Activated naive CD4-positive, alpha-beta T cell treated with anti-CD3 and anti-CD28 coated beads, Interleukin-2, amount 50 U/mL, for 24 hours (primary cell): ENCODE results near the gene SCN3A.

ENCODE experiments used
- H3K27ac Mint-ChIP-seq: one replicate; pipeline ENCODE4 v1.8.0; 2021; ENCODE audit warnings: mild to moderate bottlenecking, mixed read lengths
- H3K27me3 Mint-ChIP-seq: one replicate; pipeline ENCODE4 v1.8.0; 2021; ENCODE audit warnings: mixed read lengths
- H3K36me3 Mint-ChIP-seq: one replicate; pipeline ENCODE4 v1.8.0; 2021; ENCODE audit warnings: mixed read lengths
- H3K4me1 Mint-ChIP-seq: one replicate; pipeline ENCODE4 v1.8.0; 2021; ENCODE audit warnings: mixed read lengths
- H3K4me3 Mint-ChIP-seq: one replicate; pipeline ENCODE4 v1.8.0; 2021; ENCODE audit warnings: mild to moderate bottlenecking, mixed read lengths
- H3K9me3 Mint-ChIP-seq: one replicate; pipeline ENCODE4 v1.8.0; 2021; ENCODE audit warnings: mixed read lengths

Gene SCN3A

GRCh38 chr2:165203689-165204559 lies at the start of gene SCN3A:
Gene SCN3A (minus strand): TSS chr2:165204050. CDS start chr2:165176394, 27,656 bp downstream.
- Mint-ChIP-seq H3K36me3 (no peaks in the 10 kb centered on the region), H3K27me3 (peaks cover 7% of the 10 kb centered on the region), H3K4me1 (peaks cover 3% of the 10 kb centered on the region), H3K27ac (no peak within 1 kb of the TSS), H3K4me3 (no peak within 1 kb of the TSS), H3K9me3 (no peaks in the 10 kb centered on the region)

- Mint-ChIP-seq H3K27me3 (peaks cover 3% of the 10 kb centered on the region), H3K27ac (no peak overlapping the region), H3K9me3 (no peaks in the 10 kb centered on the region), H3K4me3 (no peak overlapping the region), H3K36me3 (no peaks in the 10 kb centered on the region), H3K4me1 (no peaks in the 10 kb centered on the region)
Measured at GRCh38 chr2:165253178-165253577, 49.3 kb upstream of the SCN3A start.

GRCh38 chr2:165251366-165251765 lies 47.5 kb upstream of the SCN3A start:
- Mint-ChIP-seq H3K27me3 (peaks cover 1% of the 10 kb centered on the region), H3K27ac (no peak overlapping the region)

GRCh38 chr2:165248238-165248637 lies 44.4 kb upstream of the SCN3A start:
- Mint-ChIP-seq H3K9me3 (no peaks in the 10 kb centered on the region), H3K4me3 (no peak overlapping the region), H3K4me1 (no peaks in the 10 kb centered on the region), H3K27me3 (peaks cover 1% of the 10 kb centered on the region), H3K36me3 (no peaks in the 10 kb centered on the region), H3K27ac (no peak overlapping the region)

More at GRCh38 chr2:165251366-165251765, 47.5 kb upstream of the SCN3A start:
- H3K9me3 Mint-ChIP-seq, result no peaks in the 10 kb centered on the region
- no peaks in the 10 kb centered on the region for H3K36me3 Mint-ChIP-seq
- no peaks in the 10 kb centered on the region for H3K4me1 Mint-ChIP-seq
- no peak overlapping the region for H3K4me3 Mint-ChIP-seq

- Mint-ChIP-seq H3K36me3 (no peaks in the 10 kb centered on the region), H3K27me3 (no peaks in the 10 kb centered on the region), H3K9me3 (no peaks in the 10 kb centered on the region), H3K4me3 (no peak overlapping the region), H3K4me1 (no peaks in the 10 kb centered on the region), H3K27ac (no peak overlapping the region)
Measured at GRCh38 chr2:165245081-165245793, 41.4 kb upstream of the SCN3A start.

GRCh38 chr2:165240916-165241315 lies 37.1 kb upstream of the SCN3A start:
- H3K4me1 Mint-ChIP-seq, result no peaks in the 10 kb centered on the region
- no peak overlapping the region for H3K27ac Mint-ChIP-seq
- no peak overlapping the region for H3K4me3 Mint-ChIP-seq
- H3K36me3 Mint-ChIP-seq, result no peaks in the 10 kb centered on the region
- H3K9me3 Mint-ChIP-seq, result peaks cover 7% of the 10 kb centered on the region
- H3K27me3 Mint-ChIP-seq, result peaks cover under 1% of the 10 kb centered on the region

DNA sequence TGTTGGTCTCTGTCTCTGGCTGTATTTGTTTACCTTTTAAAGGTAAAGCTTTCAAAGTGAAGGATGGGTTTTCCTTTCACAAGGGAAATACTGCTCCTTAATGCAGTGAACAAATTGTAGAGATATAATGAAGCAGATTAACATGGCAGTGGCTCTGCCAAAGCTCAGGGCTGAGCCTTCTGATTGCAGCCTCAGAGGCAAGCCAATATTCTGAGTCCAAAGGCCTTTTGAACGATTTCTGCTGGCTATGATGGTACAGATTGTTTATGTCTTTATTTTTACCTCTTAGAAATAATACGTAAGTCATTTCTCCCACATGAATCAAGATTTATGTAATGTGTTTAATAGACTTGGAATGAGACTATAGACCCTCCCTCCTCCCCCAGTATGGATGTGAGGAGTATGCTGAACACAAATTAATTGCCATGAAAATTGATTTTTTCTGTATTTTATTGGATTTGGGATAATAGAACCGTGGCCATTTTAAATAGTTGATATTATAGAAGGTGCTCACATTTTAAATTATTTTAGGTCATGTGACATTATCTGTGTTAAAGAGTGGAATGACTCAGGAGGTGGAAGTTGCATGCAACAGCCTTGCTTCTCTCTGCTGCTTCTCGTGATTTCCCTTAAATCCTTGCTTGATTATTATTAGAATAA lies 36.1 kb upstream of the SCN3A start:
- H3K4me1 Mint-ChIP-seq, result no peaks in the 10 kb centered on the region
- no peak overlapping the region for H3K27ac Mint-ChIP-seq
- H3K27me3 Mint-ChIP-seq, result peaks cover 1% of the 10 kb centered on the region
- H3K36me3 Mint-ChIP-seq, result no peaks in the 10 kb centered on the region
- no peak overlapping the region for H3K4me3 Mint-ChIP-seq
- peaks cover 7% of the 10 kb centered on the region for H3K9me3 Mint-ChIP-seq

- Mint-ChIP-seq H3K27ac (no peak within 1 kb of the TSS), H3K27me3 (peaks cover 1% of the 10 kb centered on the region), H3K36me3 (no peaks in the 10 kb centered on the region), H3K4me1 (no peaks in the 10 kb centered on the region), H3K4me3 (no peak within 1 kb of the TSS), H3K9me3 (peaks cover 7% of the 10 kb centered on the region)
Measured at GRCh38 chr2:165239230-165239629, 35.4 kb upstream of the SCN3A start, which contains the start of gene SCN2A. Gene SCN2A (plus strand): TSS chr2:165239414. CDS start chr2:165295824, 56,410 bp downstream.

DNA sequence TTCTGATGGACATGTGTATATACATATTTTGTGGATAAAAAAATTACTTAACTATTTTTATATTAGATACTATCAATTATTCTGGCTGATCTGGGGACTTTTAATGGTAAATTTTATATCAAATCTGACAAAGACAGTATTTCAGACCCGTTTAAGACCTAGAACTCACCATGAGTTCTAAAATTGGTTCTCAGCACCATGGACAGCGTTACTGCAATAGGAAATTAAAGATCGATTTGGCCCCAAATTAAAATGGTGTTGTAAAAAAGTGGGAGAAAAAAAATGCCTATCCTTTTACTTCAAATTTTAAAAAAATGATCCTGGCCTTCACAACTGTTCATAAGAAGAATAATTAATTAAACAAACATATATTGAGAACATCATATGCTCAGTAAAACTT lies 34.4 kb upstream of the SCN3A start:
- peaks cover 7% of the 10 kb centered on the region for H3K9me3 Mint-ChIP-seq
- peaks cover 1% of the 10 kb centered on the region for H3K27me3 Mint-ChIP-seq
- no peak overlapping the region for H3K27ac Mint-ChIP-seq
- no peaks in the 10 kb centered on the region for H3K4me1 Mint-ChIP-seq
- H3K36me3 Mint-ChIP-seq, result no peaks in the 10 kb centered on the region
- no peak overlapping the region for H3K4me3 Mint-ChIP-seq

GRCh38 chr2:165237056-165237455 lies 33.2 kb upstream of the SCN3A start:
- Mint-ChIP-seq H3K27ac (no peak overlapping the region), H3K9me3 (peaks cover 7% of the 10 kb centered on the region), H3K27me3 (peaks cover 1% of the 10 kb centered on the region), H3K4me1 (no peaks in the 10 kb centered on the region), H3K4me3 (no peak overlapping the region), H3K36me3 (no peaks in the 10 kb centered on the region)

DNA sequence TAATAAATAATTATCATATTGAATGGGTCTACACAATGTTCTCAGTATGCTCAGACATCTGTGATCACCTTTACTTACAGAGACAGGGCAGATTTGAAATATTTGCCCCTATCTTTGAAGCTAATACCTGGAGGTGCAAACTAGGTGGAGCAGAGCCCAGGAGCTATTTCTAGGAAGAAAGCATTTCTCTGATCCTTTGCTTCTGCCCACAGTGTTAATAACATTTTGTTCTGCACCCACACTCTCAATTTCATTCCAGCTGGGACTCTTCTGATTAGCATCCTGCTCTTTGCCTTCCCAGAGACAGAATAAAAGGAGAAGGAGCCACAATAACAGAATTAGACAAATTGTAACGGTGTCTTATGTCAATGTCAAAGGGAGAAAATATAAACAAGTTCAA lies 23.7 kb upstream of the SCN3A start:
- Mint-ChIP-seq H3K4me1 (no peaks in the 10 kb centered on the region), H3K27me3 (peaks cover 2% of the 10 kb centered on the region), H3K9me3 (no peaks in the 10 kb centered on the region), H3K27ac (no peak overlapping the region), H3K4me3 (no peak overlapping the region), H3K36me3 (no peaks in the 10 kb centered on the region)

- no peaks in the 10 kb centered on the region for H3K36me3 Mint-ChIP-seq
- H3K27me3 Mint-ChIP-seq, result peaks cover 2% of the 10 kb centered on the region
- no peaks in the 10 kb centered on the region for H3K4me1 Mint-ChIP-seq
- no peaks in the 10 kb centered on the region for H3K9me3 Mint-ChIP-seq
- H3K4me3 Mint-ChIP-seq, result no peak overlapping the region
- no peak overlapping the region for H3K27ac Mint-ChIP-seq
Measured at GRCh38 chr2:165224941-165225340, 21.1 kb upstream of the SCN3A start.

GRCh38 chr2:165219481-165219880 lies 15.6 kb upstream of the SCN3A start:
- no peak overlapping the region for H3K4me3 Mint-ChIP-seq
- H3K36me3 Mint-ChIP-seq, result no peaks in the 10 kb centered on the region
- no peaks in the 10 kb centered on the region for H3K9me3 Mint-ChIP-seq
- H3K27ac Mint-ChIP-seq, result no peak overlapping the region
- no peaks in the 10 kb centered on the region for H3K4me1 Mint-ChIP-seq
- no peaks in the 10 kb centered on the region for H3K27me3 Mint-ChIP-seq

DNA sequence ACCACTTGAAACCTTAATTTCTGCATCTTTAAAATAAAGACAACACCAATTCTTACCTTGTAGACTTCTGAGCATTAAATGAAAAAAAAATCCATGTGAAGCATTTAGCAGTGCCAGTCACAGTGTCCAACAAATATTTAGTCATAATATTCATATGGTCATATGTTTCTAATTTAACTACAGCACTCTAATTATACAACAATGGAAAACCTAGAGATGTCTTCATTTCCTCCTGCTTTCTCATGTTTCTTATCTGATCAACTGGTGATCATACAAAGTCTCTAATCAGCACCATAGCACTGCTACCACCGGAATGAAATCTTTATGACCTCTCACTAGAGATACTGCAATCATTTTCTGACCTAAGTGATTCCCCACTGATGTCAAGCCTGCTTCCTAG lies 10.2 kb upstream of the SCN3A start:
- Mint-ChIP-seq H3K4me1 (no peaks in the 10 kb centered on the region), H3K36me3 (no peaks in the 10 kb centered on the region), H3K27ac (no peak overlapping the region), H3K4me3 (no peak overlapping the region), H3K9me3 (no peaks in the 10 kb centered on the region), H3K27me3 (no peaks in the 10 kb centered on the region)

DNA sequence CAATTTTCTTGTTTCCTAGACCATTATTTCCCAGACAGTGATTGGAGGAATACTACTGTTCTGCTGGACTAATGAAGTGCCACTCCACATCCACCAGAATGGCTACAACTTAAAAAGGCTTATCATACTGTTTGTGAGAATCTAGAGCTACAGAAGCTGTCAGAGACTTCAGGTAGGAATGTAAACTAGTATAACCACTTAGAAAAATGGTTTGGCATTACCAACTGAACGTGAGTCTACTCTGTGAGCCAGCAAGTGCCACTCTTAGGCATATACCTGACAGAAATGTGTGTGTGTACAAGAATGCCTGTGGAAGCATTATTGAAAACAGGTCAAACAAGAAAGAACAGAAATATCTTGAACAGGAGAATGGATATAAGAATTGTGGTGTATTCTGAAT lies 4.2 kb upstream of the SCN3A start:
- Mint-ChIP-seq H3K9me3 (no peaks in the 10 kb centered on the region), H3K27ac (no peak overlapping the region), H3K4me1 (peaks cover 3% of the 10 kb centered on the region), H3K36me3 (no peaks in the 10 kb centered on the region), H3K4me3 (no peak overlapping the region), H3K27me3 (peaks cover 8% of the 10 kb centered on the region)

- no peaks in the 10 kb centered on the region for H3K36me3 Mint-ChIP-seq
- H3K4me3 Mint-ChIP-seq, result no peak overlapping the region
- peaks cover 8% of the 10 kb centered on the region for H3K27me3 Mint-ChIP-seq
- H3K4me1 Mint-ChIP-seq, result peaks cover 3% of the 10 kb centered on the region
- no peak overlapping the region for H3K27ac Mint-ChIP-seq
- no peaks in the 10 kb centered on the region for H3K9me3 Mint-ChIP-seq
Measured at GRCh38 chr2:165205865-165206264, 2.0 kb upstream of the SCN3A start.
